HPDE6-E6E7 (cell line): ENCODE measurements around the gene SGCD.
"Not testable (repeated sequence)": the region's sequence is repeated elsewhere in the genome, so short reads cannot be mapped to it uniquely, and the experiment has no call there.

Experiments used
- DNase-seq: peaks from one replicate; pipeline ENCODE4 v3.0.0; 2011; ENCODE audit warnings: missing footprints; ENCODE audit errors: extremely low spot score

Gene SGCD

GRCh38 chr5:156561651-156562050, 234.7 kb downstream of the SGCD start:
- no peak for DNase-seq

DNA sequence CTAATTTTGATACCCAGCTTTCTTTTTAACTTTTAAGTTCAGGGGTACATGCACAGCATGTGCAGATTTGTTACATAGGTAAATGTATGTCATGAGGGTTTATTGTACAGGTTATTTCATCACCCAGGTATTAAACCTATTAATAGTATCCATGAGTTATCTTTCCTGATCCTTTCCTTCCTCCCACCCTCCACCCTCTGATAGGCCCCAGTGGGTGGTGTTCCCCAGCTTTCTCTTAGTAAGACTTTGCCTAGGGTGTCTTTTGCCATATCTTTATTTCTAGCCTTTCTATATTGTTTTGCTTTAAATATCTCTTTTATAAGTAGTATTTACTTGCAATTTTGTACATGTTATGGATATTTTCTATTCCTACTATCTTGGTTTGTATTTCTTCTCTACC, 243.7 kb downstream of the SGCD start:
- DNase-seq = no peak

GRCh38 chr5:156581725-156582124, 254.8 kb downstream of the SGCD start:
- DNase-seq = no peak

- DNase-seq = no peak
Observed at GRCh38 chr5:156582193-156582598, 255.2 kb downstream of the SGCD start.

DNA sequence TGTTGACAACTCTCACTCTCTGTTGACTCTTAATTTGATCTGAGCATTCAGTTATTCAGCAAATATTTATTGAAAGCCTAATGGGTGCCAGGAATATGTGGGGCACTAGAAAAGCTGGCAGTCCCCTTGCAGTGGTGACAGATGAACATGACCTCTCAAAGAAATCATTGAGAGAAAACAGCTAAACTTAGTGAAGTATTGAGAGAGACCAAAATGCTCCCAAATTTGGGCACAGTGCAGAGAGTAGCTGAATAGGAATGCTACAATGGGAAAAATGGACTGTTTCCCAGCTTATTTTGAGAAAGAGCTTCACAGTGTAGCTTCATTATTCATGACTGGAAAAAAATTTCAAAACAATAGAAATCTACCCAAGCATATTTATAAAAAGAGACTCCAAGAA, 257.9 kb downstream of the SGCD start:
- no peak for DNase-seq

GRCh38 chr5:156585999-156586398, 259.0 kb downstream of the SGCD start:
- no peak for DNase-seq

- no peak for DNase-seq
Observed at GRCh38 chr5:156587012-156587411, 260.0 kb downstream of the SGCD start.

DNA sequence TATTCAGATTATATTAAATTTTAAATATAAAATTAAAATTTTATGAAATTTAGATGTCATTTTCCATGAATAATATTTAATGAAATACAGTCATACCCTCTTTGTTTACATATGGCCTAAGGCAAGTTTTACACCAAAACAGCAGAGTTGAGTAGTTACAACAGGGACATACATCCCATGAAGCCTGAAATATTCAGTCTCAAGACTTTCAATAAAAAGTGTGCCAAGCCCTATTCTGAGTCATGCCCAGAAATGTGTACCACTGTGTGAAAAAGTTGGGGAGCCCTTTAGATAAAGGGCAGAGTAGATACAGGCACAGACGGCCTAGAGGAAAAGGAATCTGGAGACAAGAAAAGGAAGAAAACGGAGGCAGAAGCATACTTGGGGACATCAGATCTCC, 261.3 kb downstream of the SGCD start:
- DNase-seq = no peak

- DNase-seq = no peak
Observed at GRCh38 chr5:156589104-156589945, 262.4 kb downstream of the SGCD start.

DNA sequence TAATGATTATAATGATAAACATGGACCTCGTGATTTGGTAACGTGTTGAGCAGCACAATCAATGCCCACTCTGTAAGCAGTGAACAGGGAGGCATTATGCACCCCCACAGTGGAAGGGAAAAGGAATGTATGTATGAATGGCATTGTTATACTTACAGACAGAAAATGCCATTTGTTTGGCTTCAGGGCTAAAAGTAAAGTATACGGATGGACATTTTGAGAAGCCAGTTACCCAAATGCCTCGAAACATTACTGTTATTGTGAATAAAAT, 262.9 kb downstream of the SGCD start:
- DNase-seq = no peak

DNA sequence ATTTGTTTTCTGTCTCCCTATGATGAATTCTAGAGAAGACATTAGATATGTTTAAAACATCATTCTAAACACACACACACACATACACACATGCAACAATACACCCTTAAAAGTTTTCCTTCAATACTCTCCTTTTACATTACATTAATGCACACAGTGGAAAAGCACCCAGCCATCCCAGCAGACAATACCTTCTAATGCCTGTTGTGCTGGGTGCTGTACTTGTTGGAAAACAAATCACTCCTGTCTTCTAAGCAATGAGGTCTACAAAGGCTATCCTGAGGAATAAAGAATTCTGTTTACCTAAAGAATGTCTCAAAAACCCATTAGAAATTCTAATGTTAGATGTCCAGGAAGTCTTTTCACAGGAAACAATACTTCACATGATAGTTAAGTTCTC, 264.0 kb downstream of the SGCD start:
- no peak for DNase-seq

DNA sequence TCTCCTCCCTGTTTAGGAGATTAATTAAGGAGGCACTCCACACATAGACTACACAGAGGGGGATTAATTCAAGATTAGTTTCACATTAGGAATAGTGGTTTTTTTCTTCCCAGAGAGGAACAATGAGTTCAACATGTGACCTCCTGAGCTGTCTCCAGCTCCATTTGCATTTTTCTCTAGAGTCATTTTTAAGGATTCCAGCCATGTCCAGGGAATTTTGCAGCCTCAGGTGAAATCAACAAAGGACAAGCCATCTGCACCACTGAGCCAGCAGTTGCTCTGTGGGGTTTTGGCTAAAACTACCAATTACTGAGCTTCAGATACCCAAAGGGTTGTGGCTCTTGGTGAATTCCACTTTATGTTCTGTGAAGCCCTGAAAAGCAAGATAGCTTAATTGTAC, 264.7 kb downstream of the SGCD start:
- no peak for DNase-seq

- no peak for DNase-seq
Observed at GRCh38 chr5:156593546-156593945, 266.6 kb downstream of the SGCD start.

DNA sequence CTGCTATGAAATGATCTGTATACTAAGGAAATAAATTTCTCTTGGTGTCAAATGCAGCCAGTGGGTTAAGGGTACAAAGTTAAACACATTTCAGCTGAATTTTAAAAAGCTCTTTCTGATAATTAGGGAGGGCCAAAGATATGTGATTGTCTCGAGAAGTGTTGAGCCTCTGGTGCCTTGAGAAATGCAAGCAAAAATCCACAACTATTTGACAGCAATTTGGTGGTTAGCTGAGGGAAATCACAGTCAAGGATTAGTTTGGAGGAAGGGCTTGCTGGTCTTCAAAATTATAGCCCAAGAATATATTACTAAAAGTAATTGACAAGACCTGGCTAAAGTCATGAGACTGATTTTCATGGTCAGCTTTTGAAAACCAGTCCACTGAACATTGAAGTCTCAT, 267.4 kb downstream of the SGCD start:
- DNase-seq = no peak

GRCh38 chr5:156595132-156595787, 268.3 kb downstream of the SGCD start:
- DNase-seq = no peak

DNA sequence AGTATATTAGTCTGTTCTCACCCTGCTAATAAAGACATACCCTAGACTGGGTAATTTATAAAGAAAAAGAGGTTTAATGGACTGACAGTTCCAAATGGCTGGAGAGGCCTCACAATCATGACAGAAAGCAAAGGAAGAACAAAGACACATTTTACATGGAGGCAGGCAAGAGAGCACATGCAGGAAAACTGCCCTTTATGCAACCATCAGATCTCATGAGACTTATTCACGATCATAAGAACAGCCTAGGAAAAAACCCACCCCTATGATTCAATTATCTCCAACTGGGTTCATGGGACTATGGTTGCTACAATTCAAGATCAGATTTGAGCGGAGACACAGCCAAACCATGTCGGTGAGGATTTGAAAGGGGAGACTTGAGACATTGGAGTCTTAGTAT, 270.3 kb downstream of the SGCD start:
- DNase-seq = no peak

DNA sequence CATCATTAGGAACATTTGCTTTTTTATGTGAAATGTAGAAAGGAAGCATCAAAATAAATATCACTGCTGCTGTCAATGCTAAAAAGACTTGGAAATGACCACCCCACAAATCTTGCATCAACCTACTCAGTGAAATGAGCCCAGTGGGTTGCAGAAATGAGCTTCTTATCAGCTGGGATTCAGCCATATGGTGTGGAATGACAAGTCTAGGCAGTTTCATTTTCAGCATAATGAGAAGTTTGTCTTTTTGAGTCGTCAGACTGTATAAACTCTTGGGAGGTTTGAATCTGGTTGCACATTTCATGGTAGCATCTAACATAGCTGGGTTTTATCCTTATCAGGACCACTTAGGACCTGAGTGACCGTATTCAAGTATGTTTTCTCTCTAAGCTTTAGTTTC, 272.0 kb downstream of the SGCD start:
- DNase-seq = no peak

GRCh38 chr5:156610582-156610981, 283.6 kb downstream of the SGCD start:
- not testable (repeated sequence) for DNase-seq

DNA sequence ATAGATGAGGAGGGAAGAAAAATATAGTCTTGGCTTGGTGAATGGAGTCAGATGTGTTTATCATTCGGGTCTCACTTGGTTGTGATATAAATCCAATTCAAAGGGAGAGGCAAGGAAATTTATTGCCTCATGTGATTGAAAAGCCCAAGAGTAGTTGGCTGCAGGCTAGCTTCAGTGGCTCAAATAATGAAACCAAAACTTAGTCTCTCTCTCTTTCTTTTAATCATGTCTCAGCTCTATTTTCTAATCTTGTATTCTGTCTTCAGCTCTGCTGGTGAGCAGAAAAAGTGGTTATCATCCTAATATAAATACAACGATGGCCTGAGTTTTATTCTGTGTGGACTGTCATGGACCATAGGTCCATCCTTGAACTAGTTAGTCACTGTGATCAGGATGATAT, 288.9 kb downstream of the SGCD start:
- DNase-seq = no peak

DNA sequence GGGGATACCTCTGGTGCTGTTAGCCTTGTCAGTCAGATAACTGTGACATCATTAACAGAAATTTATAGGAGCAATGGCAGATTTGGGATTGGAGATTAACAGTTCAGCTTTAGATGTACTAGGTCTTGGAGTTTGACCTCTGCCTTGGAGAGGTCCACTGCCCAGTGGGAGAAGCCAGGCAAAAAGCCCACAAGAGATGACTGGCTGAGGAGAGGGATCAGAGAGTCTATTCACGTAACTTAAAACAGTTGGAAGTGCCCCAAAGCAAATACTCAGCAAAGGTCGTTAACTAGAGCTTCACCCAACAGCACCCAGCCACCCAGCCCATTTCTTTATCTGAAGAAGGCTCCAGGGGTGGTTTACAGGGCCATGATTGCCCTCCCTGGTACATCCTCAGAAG, 290.5 kb downstream of the SGCD start:
- DNase-seq = no peak

DNA sequence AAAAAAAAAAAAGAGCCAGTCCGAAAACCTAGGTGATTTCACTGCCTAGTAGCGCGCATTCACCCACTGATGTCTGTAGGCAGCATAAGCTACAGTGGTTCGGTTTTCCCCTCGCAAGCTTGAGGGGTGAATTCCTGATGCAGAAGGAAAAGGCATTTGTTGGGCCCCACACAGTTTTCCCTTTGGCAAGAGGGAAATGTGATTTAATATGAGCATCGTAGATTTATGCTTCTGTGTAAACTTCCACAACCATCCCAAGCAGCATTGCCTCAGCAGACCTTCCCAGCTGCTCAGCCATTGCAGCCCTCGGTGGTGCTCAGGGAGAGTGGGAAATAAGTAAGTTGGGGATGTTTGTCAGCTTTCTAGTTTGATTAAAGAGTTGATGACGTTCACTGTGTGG, 291.6 kb downstream of the SGCD start:
- no peak for DNase-seq

GRCh38 chr5:156621719-156622118, 294.8 kb downstream of the SGCD start:
- DNase-seq = no peak

DNA sequence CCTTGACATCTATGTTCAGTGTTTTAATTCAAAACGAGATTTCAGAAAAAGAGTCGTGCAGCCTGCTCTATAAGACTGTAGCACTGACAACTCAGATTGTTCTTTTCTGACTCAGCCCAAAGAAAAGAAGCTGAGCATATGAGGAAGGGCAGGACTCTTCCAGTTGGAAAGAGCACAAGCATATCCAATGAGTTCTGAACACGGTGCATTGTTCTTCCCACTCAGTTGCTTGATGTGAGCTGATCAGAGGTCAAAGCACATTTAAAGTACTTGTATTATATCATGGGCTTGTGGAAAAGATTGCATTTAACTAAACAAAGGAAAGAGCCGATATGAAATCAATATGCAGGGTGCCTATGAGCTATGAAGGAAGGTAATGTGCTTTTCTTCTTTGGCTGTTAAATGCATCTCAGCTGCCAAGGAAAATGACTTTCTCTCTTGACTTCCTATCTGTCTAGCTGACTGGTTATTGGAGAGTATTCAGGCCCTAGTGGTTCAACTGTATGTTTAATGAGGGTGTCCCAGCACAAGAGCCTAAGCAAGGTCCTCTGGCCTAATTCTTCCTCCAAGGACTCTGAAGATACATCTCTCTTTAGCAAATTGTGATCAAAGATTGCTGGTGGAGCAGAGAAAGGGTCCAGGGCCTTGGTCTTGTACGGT, 296.5 kb downstream of the SGCD start:
- no peak for DNase-seq
